ENCODE data around the gene MKNK1. TPM values are rescaled to one million over a fixed set of nuclear protein-coding genes. Genes with fewer than 3 reads are reported as not detected.

MKNK1 gene
- total and polyA plus RNA-seq, 2 donors (not counting 1 experiment from before 2014, with no cell fraction given): 51.0 to 73.0 TPM

Other genes starting within 250 kb of the MKNK1 start
- gene FAAH, start 210.0 kb downstream of the MKNK1 start, total RNA-seq: 5.6 and 10.0 TPM in 2 replicates
- 6.8 and 9.6 TPM in 2 replicates for gene FAAH, start 210.0 kb downstream of the MKNK1 start, polyA plus RNA-seq
- gene DMBX1, start 114.4 kb downstream of the MKNK1 start, total RNA-seq: not detected in 2 replicates
- gene DMBX1, start 114.4 kb downstream of the MKNK1 start, polyA plus RNA-seq: not detected in 2 replicates
- gene KNCN, start 52.6 kb downstream of the MKNK1 start, total RNA-seq: not detected in 2 replicates
- gene KNCN, start 52.6 kb downstream of the MKNK1 start, polyA plus RNA-seq: not detected in 2 replicates
- 19.2 and 19.3 TPM in 2 replicates for gene MOB3C, start 12.5 kb upstream of the MKNK1 start, total RNA-seq
- 11.9 and 18.9 TPM in 2 replicates for gene MOB3C, start 12.5 kb upstream of the MKNK1 start, polyA plus RNA-seq
- 20.8 and 22.0 TPM in 2 replicates for gene ATPAF1, start 64.1 kb upstream of the MKNK1 start, total RNA-seq
- 12.5 and 18.3 TPM in 2 replicates for gene ATPAF1, start 64.1 kb upstream of the MKNK1 start, polyA plus RNA-seq
- not detected in 2 replicates for gene TEX38, start 67.6 kb upstream of the MKNK1 start, total RNA-seq
- not detected in 2 replicates for gene TEX38, start 67.6 kb upstream of the MKNK1 start, polyA plus RNA-seq
- 90.0 and 98.8 TPM in 2 replicates for gene EFCAB14, start 114.8 kb upstream of the MKNK1 start, total RNA-seq
- 20.3 and 22.8 TPM in 2 replicates for gene EFCAB14, start 114.8 kb upstream of the MKNK1 start, polyA plus RNA-seq
- gene CYP4B1, start 194.8 kb upstream of the MKNK1 start, total RNA-seq: not detected in 2 replicates
- not detected in 2 replicates for gene CYP4B1, start 194.8 kb upstream of the MKNK1 start, polyA plus RNA-seq